ENCODE results near the gene CFAP57.

Gene CFAP57

DNA sequence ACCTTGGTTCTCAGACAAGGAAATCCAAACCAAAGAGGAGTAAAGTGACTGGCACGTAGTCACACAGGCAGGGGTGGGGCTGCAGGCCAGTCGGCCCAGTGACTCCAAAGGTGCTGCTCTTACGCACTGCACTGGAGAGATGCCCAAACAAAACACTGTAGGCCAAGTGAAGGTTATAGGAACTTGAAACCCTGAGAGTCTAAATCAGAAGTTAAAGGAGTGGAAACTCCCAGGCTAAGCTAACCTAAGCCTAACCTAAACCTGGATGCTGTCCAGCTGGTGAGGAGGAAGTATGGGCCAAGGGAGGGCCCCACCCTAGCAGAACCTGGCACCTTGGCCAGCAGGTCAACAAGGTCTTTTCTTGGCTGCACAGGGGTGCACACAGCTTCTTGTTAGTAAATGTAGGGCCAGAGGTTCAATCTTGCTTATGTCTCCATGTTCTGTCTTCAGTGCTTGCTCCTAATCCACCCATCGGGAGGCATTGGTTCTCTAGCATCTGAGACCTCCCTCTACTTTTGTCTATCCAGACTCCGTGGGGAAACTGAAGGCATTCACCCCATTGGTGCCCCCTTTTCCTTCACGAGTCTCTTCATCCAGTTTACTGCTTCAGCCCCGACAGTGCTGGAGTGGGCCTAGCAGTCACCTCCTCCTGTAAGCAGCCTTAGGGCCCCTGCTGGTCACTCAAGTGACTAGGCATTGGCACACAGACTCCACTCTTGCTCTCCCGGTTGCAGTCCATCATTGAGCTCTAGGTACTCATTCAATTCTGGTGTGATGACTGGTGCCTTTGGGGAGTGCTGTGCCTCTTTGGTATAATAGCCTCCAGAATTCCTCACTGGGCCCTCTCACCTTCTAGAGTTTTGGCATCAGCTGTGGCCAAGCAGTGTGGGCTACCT lies 84.8 kb downstream of the CFAP57 start:
- no peak for DNase-seq

DNA sequence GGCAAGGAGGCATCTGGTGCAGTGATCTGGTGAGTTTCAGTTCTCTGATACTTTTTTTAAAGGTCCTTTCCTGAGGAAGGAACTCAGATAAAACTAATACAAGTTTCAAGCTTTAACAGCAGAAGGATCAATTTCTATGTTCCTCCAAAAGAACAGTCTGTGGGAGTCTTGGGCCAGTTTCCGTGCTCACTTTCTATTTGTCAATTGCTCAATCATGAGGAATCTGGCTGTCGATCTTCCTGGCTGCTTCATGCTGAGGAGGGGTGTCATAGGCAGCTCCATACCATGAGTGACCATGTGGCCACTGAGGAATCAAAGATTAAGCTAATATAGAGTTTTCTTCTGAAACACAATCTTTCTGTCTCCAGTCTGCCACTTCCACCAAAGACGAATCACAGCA lies 86.2 kb downstream of the CFAP57 start:
- DNase-seq, result no peak

DNA sequence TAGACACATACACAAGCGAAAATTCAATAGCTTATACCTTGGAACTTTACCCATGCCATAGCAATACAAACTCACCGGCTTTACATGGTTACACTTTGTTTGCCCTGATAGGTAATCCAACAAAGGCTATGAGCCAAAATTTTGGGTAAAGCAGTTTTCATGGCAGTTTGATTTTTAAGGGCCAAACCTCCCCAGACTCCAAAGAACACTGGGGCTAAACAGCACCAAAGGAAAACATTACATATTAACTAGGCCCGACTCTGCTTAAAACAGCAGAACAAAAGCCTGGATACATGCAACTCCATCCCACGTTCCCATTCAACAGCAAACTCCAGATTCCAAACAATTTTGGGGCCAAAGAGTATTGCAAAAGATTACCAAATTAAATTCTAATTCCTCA lies 93.3 kb downstream of the CFAP57 start:
- DNase-seq, result no peak

DNA sequence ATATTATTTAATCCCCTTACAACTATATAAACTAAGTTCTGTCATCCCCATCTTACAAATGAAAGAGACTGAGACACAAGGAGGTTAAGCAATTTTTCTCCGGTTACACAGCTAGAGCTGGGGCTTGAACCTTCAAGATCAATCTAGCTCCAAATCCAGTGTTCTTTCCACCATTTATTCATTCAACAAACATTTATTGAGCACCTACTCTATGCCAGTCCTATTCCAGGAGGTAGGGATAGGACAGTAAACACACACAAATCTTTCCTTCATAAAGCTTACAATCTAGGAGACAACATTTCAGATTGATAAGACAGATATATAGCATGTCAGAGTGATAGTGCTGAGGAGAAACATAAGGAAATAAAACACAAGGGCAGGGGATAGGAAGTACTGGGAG lies 94.8 kb downstream of the CFAP57 start:
- DNase-seq, result no peak

DNA sequence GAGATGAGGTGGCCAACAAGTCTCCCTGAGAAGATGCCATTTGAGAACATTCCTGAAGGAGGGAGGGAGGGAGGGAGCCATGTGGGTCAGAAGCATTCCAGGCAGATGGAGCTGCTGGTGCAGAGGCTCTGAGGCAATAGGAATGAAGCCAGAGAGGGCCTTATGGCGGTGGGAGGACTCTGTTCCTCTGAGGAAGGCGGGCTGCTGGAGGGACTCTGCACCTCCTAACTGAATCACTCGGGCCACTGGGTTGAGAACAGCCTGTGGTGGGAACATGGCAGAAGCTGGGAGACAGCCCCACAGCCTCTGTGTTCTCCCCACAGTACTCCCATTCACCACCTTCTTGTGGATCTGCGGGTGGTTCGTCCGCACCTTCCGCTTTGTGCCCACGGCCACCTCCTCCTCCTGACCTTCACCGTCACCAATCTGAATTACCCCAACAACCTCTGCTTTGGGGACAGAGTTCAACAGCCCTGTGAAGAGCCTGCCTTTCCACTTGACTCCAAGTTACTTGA lies 95.2 kb downstream of the CFAP57 start:
- DNase-seq, result no peak

DNA sequence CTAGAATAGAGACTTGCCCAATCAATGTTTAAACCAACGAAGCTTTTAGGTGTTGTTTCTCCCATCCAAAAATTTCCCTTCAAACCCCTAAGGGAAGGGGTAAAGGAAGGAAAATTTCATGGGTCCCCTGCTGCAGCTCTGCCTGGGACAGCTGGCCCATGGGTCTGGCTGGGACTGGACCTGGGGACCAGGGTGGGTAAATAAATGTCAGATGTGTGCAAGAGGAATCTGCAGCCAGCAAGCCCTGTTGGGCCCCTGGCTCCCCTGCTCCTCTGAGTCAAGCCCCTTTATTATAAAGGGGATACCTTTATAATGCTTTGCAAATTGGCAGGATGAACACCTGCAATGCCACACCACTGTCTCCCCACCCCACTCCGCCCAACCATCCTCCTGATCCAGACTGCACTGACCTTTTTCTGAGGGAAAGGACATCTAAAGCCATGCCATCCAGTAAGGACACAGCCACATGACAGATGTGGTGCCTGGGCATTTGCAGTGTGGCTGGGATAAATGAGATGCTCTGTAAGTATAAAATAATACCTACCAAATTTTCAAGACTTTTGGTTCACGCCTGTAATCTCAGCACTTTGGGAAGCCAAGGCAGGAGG lies 95.8 kb downstream of the CFAP57 start:
- no peak for DNase-seq

DNA sequence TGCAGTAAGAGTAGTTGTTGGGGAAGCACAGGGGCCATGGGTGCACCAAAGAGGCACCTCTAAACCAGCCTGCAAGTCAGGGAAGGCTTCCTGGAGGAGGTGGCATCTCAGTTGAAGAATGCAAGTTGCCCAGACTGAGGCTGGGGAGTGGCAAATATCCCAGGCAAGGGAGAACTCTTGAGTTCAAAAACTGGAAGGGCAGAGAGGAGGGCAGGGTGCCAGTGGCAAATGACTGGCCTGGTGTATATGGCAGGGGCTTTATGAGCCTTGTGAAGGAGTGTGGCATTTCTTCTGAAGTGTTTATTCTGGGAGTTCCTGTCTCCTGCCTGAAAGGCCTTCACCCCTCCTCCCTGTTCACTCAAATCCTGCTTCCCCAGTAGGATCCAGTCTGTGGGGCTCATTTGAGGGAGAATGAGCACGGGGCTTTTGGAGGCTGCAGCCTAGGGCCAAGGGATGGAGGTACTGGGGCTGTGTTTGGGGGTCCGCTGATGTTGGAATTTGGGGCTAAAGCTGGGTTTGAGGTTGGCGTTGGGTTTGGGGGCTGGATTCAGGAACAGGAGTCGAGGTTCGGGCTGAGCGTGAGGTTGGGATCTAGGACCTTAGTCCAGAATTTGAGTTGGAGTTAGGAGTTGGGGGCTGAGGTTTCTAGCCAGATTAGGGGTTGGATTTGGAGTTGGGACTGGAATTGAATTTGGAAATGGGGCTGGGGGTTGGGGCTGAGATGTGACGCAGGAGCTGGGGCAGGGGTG lies 97.7 kb downstream of the CFAP57 start, which contains the start of gene TMEM125:
Gene TMEM125 (plus strand): TSS at position 357 of the 749 bp plus-strand sequence. CDS start 2,740 bp downstream, outside the sequence.
- no peak for DNase-seq

DNA sequence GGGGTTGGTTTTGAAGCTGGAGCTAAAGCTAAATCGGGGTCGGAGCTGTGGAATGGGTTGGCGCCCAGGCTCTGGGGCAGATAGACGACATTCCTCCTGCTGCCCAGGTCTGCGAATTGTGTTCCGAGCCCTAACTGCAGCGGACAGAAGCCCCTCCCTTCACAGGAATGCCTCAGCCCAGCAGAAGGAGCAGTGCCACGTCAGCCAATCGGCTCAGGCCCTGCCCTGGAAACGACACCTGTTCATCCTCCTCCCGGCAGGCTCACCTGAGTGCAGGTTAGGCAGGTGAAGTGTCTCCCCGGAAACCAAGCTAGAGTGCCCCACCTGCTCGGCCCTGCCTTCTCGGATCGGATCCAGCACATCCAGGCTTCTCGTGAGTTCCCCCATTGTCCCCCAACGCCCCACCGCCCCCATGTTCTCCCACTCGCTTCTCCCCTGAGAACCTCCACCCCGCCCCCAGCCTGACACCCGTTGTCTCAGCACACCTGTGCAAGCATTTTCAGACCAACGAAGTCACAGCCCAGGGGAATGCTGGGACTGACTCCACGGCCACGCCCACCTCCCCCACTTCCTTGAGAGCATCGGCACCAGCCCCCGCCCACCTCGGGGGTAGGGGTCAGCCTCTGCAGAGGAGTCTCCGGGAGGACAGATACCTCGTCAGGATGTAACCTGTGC lies 98.4 kb downstream of the CFAP57 start:
- no peak for DNase-seq

DNA sequence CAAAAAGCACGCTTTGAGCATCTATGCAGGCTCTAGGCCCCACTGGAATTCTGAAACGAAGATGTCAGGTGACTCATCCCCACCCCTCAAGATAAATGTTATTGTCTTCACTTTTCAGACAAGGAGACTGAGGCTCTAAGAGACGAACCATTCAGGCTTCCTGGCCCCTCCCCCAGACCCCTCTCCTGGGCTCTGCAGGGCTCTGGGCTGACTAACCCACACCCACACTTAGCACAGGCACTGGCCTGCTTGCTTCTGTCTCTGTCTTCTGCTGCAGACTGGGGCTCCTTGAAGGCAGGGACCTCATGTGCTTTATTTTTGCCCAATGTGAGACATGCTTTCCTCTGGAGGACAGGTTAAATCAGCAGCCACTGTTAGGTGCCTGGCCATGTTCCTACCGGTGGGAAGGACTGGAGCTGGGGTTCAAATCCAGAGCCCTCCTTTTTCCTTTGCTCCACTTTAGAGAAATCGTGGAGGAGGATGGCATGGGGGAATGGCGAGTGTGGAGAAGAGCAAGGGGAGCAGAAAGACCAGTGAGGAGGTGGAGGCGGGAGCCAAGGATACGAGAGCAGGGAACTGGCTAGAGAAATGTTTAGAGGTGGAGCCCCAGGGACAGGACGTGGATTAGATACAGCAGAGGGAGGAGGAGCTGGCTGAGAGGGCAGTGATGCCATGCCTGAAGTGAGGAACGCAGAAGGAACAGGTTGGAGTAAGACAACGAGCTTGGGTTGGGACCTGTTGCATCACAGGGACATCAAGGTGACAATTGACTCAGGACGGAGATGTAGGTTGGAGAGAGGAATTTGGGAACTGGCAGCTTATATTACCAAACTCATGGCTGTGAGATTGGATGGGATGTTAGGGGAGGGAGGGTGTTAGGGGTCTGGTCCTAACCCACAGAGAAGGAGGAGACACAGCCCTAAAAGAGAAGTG lies 99.3 kb downstream of the CFAP57 start:
- no peak for DNase-seq

DNA sequence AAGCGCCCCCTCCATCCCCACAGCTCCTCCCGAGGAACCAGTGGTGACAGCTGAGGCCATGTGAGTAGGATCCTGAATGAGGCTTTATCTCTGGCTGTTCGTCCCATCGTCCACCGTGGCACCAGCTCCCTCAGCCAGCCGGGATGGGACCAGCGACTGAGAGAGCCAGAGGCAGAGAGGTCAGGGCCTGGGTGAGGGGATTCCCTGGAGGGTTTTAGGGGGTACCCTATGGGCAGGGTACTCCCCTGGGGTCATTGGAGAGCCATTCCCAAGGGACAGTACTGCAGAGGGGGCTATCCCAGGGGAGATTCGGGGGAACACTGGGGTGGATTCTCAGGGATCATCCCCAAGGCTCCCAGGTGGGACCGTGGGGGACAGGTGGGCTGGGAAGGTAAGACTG lies 100.0 kb downstream of the CFAP57 start:
- DNase-seq, result no peak

DNA sequence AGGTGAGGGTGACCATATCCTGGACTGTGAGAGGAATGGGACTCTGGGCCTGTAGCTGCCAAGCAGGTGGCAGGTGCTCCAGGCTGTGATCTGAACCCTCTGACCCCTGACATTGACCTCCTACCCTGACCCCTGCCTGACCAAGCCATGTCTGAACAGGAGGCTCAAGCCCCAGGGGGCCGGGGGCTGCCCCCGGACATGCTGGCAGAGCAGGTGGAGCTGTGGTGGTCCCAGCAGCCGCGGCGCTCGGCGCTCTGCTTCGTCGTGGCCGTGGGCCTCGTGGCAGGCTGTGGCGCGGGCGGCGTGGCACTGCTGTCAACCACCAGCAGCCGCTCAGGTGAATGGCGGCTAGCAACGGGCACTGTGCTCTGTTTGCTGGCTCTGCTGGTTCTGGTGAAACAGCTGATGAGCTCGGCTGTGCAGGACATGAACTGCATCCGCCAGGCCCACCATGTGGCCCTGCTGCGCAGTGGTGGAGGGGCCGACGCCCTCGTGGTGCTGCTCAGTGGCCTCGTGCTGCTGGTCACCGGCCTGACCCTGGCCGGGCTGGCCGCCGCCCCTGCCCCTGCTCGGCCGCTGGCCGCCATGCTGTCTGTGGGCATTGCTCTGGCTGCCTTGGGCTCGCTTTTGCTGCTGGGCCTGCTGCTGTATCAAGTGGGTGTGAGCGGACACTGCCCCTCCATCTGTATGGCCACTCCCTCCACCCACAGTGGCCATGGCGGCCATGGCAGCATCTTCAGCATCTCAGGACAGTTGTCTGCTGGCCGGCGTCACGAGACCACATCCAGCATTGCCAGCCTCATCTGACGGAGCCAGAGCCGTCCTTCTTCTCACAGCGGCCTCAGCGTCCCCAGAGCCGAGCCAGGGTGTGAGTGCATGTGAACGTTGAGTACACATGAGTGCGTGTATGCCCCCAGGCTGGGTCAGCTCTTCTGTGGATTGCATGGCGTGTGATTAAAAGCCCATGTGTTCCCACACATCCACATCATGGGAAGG lies 100.7 kb downstream of the CFAP57 start:
- DNase-seq, result no peak

DNA sequence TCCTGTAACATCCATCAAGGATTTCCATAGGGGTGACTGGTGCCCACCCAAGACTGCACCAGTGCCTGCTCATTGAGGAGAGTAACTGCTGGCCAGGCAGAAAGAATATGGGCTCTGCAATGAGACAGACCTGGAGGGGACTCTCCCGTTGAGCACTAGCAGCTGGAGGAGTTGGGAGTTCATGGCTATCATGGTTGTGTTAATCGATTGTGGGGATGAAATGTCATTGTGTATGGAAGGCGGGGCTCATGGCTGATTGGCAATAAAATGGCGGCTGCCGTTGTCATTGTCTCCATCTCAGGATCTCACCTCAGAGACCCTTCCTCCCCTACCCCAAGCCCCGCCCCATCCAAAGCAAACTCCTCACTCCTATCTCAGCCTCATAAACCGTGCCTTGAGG lies 101.6 kb downstream of the CFAP57 start:
- DNase-seq, result no peak

DNA sequence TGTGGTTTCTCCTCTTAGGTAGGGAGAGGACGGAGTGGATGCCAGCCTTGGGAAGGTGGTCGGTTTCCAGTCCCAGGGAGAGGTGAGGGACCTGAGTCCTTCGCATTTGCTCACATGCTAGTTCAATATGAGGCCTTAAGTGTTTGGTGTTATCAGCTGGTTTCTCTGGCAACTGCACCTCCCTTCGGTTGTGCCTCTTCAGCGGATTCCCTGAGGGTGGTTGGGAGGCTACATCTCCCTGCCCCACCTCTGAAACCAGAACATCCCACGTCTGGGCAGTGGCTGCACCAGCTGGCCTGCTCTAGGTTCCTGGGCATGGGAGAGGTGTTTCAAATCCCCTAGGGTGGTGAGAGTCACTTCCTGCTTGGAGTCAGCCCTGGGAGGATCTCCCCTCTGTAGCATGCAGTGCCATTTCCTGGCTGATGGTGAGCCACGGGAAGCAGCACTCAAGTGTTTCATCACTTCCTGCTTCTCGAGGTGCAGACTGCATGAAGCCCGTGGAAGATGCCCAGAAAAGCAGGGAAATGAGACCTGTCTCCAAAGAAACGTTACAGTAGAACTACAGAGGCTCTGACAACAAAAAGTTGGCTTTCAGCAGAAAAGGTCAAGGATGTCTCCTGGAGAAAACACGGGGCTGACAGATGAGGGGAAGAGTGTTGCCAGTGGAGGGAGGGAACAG lies 102.1 kb downstream of the CFAP57 start:
- no peak for DNase-seq

DNA sequence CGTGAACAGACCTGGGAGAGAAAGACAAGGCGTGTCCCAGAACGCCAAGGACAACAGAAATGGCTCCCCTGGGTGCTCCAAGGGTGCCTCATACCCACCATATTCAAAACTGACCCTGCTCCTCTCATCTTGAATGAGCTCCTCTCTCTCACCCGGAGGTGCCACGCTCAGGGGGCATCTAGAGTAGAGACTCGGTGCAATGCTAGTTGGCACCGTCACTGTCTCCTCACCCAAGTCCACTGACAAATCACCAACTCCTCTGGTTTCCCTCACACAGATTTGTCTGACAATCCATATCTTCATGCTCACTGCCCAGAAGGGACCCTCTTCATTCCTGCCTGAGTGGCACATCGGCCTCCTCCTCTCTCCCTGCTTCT lies 102.7 kb downstream of the CFAP57 start:
- DNase-seq, result no peak

DNA sequence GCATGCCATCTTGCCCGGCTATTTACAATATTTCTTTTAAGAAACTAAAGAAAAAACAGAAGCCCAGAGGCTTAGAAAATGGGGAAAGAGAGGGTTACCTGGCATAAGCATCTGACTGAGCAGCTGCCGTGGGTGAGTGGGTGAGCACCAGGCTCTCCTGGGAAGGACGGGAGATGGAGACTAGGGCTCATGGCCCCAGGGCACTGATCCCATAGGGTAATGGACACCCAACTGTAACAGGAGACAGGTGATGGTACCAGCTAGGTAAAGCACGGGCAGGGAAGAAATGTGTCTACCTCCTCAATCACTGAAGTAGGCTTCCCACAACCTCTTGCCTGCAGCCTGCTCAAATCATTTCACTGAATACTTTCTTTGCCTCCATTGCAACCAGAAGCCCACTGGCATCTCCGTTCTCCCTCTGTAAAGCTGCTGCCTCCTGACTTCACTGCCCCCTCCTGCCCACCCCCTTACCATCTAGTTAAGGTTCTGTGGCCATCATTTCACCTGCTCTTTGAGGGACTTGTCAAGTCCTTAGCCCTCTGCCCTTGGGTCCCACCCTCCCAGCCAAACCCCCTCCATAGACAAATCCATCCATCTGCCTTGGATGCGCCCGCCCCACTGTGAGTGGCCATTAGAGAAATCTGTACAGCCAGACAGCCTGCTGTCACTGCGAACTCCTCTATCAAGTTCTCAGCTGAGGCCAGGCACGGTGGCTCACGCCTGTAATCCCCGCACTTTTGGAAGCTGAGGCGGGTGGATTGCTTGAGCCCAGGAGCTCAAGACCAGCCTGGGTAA lies 103.9 kb downstream of the CFAP57 start:
- no peak for DNase-seq

DNA sequence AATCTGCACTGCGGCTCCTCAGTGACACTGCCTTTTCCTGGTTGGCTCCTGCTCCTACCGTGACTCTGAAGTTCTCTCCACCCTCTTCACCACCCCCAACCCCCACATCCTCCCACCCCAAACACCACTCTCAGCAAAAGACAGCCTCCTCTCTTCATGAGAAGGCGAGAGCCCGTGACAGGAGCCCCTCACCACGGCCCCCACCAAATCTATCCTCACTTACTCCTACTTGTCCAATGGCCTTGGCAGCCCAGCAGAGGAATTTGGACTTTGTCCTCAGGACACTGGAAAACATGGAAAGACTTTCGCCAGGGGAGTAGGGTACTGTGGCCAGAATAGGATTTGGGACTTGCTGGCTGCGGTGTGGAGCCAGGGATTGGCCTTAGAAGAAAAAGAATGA lies 104.5 kb downstream of the CFAP57 start:
- no peak for DNase-seq

DNA sequence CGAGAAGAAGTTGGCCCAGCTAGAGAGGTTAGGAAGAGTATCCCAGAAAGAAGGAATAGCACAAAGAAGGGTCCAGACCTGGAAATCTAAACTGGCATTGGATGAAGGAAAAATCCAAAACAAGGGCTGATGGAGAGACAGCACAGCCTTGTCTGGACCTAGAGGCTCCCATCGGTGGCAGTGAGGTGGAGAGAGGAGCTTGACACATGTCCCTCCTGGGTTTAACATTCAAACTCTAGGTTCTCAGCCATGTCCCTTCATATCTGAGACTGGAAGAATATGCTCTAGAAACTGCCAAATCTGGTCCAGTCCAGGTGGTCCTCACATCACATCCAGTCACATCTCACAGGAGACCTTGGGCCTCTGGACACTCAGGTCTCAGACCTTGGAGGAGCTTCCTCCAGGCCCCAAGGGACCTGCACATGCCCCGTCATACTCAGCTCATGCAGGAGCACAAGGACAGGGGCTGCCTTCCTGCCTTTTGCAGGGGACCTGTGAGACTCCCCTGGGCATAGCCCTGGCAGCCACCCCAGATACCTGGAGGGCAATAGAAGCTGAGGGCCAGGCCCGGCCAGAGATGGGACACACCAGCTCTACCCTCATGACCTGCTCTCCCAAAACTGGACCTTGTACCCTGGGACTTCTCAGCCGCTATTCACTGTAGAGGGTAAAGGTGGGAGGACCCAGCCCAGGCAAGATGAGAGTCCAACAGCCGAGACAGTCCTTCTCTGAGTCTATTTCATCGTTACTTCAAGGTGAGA lies 105.2 kb downstream of the CFAP57 start:
- no peak for DNase-seq

DNA sequence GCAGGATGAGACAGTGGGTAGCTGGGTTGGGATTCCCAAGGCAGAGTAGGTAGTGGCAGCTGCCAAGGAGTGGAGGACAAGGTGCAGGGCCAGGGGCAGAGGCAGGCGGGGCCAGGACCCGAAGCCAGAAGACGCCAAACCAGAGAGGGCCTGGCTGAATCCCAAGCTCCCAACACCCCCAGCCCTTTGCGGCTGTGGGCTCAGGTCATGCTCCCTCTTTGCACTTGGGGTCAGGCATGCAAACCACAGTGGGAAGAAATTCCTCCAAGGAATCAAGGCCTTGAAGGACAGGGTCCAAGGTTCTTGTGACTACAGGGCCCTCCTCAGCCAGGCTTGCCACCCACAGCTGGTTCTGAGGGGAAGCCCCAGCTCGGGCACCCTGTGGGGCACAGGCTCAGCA lies 107.0 kb downstream of the CFAP57 start:
- no peak for DNase-seq
